HEK293 (cell line): ENCODE data around the gene ANO8.

ENCODE experiments used
- ZBTB1 ChIP-seq: fragments of 450-650 bp; formaldehyde crosslinking; IDR thresholded peaks from 2 replicates; pipeline ENCODE4 v1.5.1; 2016; ENCODE audit warnings: missing biosample characterization, missing genetic modification characterization
- ZNF10 ChIP-seq: fragments of 450-650 bp; formaldehyde crosslinking; IDR thresholded peaks from 2 replicates; pipeline ENCODE4 v1.5.1; 2017; ENCODE audit warnings: missing biosample characterization, missing genetic modification characterization
- ZNF138 ChIP-seq: fragments of 450-650 bp; formaldehyde crosslinking; IDR thresholded peaks from 2 replicates; pipeline ENCODE4 v1.5.1; 2016; ENCODE audit warnings: missing biosample characterization, missing genetic modification characterization, borderline replicate concordance
- ZNF140 ChIP-seq: fragments of 450-650 bp; formaldehyde crosslinking; IDR thresholded peaks from 2 replicates; pipeline ENCODE4 v1.5.1; 2016; ENCODE audit warnings: missing biosample characterization, missing genetic modification characterization
- ZNF513 ChIP-seq: fragments of 450-650 bp; IDR thresholded peaks from 2 replicates; pipeline ENCODE4 v1.5.1; 2018; ENCODE audit warnings: missing biosample characterization, missing genetic modification characterization
- ZNF621 ChIP-seq: fragments of 450-650 bp; formaldehyde crosslinking; IDR thresholded peaks from 2 replicates; pipeline ENCODE4 v1.5.1; 2017; ENCODE audit warnings: missing biosample characterization, missing genetic modification characterization
- ZNF701 ChIP-seq: fragments of 450-650 bp; formaldehyde crosslinking; IDR thresholded peaks from 2 replicates; pipeline ENCODE4 v1.5.1; 2016; ENCODE audit warnings: missing biosample characterization, missing genetic modification characterization

DNA sequence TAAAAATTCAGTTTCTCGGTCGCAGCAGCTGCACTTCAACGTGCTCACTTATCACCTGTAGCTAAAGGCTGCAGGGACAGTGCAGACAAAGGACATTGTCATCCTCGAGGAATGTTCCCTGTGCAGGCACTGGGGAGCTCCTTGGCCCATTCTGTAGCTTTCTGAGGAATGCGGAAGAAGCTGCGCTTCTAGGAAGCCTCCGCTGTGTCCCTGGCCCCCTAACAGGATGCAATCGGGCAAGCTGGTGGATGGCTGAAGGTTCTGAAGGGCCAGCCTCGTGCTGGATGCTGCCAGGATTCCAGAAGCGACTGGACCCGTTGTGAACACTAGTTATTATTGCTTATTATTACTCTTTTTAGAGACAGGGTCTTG is 8.1 kb downstream of the ANO8 start:
- TF ChIP-seq ZBTB1 (no peak), ZNF513 (no peak), ZNF10 (tag by site-specific recombination) (no peak), ZNF138 (no peak), ZNF621 (tag by site-specific recombination) (no peak), ZNF701 (tag by site-specific recombination) (no peak), ZNF140 (no peak)
